Measurements from ENCODE around the gene HSPG2.
A peak's percentile ranks its signal among the peaks of the same experiment; 100 is the strongest.
"Not testable (repeated sequence)": the region's sequence is repeated elsewhere in the genome, so short reads cannot be mapped to it uniquely, and the experiment has no call there.

Gene HSPG2

DNA sequence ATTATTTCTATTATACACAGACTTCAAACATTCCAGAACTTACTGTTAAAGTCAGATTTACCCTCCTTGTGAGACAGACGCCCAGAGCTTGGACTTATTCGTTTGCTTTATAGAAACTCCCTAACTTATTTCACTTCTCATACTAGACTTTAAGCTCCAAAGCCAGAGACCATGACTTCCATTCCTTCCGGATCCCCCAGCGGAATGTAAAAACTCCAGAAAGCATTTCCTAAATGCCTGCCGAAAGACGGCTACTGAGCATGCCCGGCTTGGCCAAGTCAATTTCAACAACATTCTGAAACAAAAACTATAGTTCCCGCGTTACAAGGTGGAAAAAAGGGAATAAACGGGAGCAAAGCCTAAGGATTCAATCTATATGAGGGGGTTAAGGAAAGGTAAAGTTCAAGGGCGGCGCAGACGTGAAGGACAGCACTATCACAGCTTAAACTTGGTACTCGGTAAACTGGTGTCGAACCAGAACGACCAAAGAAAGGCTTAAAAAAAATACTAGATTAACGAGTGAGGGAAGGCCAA is 155.2 kb downstream of the HSPG2 start:
- no peak for DNase-seq

DNA sequence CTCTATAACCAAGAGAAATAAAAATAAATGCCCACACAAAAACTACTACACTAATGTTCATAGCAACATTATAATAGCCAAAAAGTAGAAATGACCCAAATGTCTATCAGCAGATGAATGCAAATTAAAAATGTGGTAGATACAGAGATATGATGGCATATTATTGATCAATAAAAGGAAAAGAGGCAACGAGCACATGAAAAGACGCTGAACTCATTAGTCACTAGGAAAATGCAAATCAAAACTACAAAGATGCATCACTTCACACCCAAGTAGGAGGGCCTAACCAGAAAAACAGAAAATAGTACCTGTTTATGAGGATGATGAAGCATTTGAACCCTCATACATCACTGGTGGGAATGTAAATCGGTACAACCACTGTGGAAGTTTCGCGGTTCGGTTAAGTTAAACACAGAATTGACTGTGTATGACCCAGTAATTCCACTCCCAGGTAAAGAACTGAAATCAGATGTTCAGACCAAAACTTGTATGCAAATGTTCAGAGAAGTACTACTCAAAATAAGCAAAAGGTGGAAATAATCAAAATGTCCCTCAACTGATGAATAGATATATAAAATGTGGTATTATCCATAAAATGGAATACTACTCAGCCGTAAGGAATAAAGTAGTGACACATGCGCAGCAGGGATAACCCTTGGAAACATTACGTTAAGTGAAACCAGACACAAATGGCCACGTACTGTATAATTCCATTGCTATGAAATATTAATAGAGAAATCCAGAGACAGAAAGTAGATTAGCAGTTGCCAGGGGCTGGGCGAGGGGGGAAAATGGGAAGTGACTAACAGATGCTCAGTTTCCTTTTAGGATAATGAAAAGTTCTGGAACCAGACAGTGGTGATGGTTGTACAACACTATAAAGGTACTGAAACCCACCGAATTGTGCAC is 157.2 kb downstream of the HSPG2 start:
- DNase-seq, result peak; percentile 73

DNA sequence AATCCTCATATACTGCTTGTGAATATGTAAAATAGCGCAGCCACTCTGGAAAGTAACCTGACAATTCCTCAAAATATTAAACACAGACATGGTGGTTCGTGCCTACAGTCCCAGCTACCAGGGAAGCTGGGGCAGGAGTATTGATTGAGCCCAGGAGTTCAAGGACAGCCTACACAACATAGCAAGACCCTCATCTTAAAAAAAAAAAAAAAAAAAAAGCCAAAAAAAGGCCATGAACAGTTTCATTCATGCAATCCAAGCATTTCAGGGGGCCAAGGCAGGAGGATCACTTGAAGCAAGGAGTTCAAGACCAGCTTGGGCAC is 158.7 kb downstream of the HSPG2 start:
- no peak for DNase-seq

DNA sequence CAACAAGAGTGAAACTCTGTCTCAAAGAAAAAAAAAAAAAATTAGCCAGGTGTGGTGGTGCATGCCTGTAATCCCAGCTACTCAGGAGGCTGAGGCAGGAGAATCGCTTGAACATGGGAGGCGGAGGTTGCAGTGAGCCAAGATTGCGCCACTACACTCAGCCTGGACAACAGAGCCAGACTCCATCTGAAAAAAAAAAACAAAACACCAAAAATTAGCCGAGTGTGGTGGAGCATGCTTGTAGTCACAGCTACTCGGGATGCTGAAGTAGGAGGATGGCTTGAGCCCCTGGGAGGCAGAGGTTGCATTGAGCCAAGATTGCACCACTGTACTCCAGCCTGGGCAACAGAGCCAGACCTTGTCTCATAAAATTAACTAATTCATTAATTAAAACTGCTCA is 160.2 kb downstream of the HSPG2 start:
- DNase-seq, result not testable (repeated sequence)

DNA sequence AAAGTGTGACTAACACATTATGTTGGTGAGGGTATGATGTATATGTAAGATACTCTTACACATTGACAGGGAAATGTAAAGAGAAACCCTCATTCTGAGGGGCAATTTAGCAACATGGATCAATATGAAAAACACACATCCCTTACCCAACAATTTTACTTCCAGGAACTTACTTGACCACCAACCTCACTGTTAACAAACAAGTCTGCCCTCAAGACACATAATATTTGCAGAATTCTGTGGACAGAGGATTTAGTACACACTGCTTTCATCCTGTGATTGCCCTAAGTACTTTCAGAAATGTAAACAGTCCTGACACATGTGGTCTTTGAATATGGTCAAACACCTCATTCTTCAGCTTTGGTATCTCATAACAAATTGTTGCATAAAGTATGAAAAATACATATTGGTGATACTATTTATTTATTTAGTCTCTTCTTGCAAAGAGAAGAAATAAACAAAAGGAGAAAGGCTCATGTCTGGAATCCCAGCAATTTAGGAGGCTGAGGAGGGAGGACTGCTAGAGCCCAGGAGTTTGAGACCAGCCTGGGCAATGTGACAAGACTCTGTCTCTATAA is 161.0 kb downstream of the HSPG2 start:
- DNase-seq, result no peak

DNA sequence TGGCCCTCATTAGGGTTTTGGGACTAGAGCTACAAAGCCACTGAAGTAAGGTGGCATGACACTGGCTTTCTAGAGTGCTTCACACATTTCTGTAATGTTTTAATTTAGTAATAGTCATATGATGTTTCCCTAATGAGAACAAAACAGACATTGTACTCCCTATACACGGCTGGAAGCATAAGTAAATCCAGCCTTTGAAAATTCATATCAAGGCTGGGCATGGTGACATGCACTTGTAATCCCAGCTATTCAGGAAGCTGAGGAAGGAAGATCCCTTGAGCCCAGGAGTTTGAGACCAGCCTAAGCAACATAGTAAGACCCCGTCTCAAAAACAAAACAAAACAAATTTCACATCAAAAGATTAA is 161.6 kb downstream of the HSPG2 start:
- no peak for DNase-seq

DNA sequence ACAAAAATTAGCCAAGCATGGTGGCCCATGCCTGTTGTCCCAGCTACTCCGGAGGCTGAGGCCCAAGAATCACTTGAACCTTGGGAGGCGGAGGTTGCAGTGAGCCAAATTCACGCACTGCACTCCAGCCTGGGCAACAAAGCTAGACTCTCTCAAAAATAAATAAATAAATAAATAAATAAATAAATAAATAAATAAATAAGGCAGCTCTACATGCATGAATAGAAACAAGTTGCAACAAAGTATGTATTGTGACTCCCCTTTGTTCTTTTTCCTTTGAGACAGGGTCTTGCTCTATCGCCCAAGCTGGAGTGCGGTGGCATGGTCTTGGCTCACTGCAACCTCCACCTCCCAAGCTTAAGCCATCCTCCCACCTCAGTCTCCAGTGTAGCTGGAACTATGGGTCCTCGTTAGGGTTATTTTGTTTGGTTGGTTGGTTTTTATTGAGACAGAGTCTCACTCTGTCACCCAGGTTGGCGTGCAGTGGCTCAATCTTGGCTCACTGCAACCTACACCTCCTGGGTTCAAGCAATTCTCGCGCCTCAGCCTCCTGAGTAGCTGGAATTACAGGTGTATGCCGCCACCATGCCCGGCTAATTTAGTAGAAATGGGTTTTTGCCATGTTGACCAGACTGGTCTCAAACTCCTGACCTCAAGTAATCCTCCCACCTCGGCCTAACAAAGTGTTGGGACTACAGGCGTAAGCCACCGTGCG is 162.1 kb downstream of the HSPG2 start:
- DNase-seq, result no peak

DNA sequence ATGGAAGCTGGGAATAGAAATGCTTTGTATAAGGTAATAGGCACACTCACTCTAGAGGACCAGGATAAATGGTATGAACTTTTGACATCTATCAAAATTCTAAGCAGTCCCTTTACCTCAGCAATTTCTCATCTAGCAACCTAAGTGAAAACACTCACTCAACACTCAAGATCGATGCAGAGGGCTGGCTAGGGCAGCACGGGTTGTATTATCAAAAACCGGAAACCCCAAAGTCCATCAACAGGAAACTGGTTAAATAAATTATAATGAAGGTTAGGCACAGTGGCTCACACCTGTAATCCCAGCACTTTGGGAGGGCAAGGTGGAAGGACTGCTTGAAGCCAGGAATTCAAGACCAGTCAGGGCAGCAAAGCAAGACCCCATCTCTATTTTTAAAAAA is 163.5 kb downstream of the HSPG2 start:
- peak; percentile 71 for DNase-seq
